Neural cell (in vitro differentiated cells): Measurements from ENCODE around the gene TXNIP. TPM values are rescaled to one million over a fixed set of nuclear protein-coding genes. Genes with fewer than 3 reads are reported as not detected.

Experiments
- H2AFZ ChIP-seq: fragments of 200-600, 300-800 bp; sonication (generic), shearing (Covaris generic); 2 replicates; pipeline ENCODE4 v1.6.0; 2014; ENCODE audit warnings: low read depth, mild to moderate bottlenecking, antibody characterized with exemption, low read length, moderate library complexity
- H3F3A ChIP-seq: fragments of 200-600 bp; shearing (Covaris generic); 2 replicates; pipeline ENCODE4 v1.6.1; 2016; ENCODE audit warnings: mild to moderate bottlenecking, moderate library complexity, mixed read lengths, antibody characterized with exemption, low read length; ENCODE audit not compliant: insufficient read depth, poor library complexity, severe bottlenecking
- H3K27ac ChIP-seq: fragments of 200-600, 300-800 bp; sonication (generic), shearing (Covaris generic); 2 replicates; pipeline ENCODE4 v1.5.1; 2014; ENCODE audit warnings: mild to moderate bottlenecking, low read length, moderate library complexity
- H3K27me3 ChIP-seq: fragments of 300-800, 200-600 bp; sonication (generic), shearing (Covaris generic); 2 replicates; pipeline ENCODE4 v1.6.0; 2014; ENCODE audit warnings: mild to moderate bottlenecking, low read depth, low read length, moderate library complexity; ENCODE audit not compliant: insufficient read depth
- H3K36me3 ChIP-seq: fragments of 300-800, 200-600 bp; sonication (generic), shearing (Covaris generic); 2 replicates; pipeline ENCODE4 v1.5.1; 2014; ENCODE audit warnings: mild to moderate bottlenecking, antibody characterized with exemption, low read length, moderate library complexity; ENCODE audit not compliant: insufficient read depth
- H3K4me2 ChIP-seq: fragments of 300-800, 200-600 bp; sonication (generic), shearing (Covaris generic); 2 replicates; pipeline ENCODE4 v1.6.0; 2014; ENCODE audit warnings: mild to moderate bottlenecking, low read length
- H3K4me3 ChIP-seq: fragments of 300-800, 200-600 bp; sonication (generic), shearing (Covaris generic); 2 replicates; pipeline ENCODE4 v1.5.1; 2014; ENCODE audit warnings: mild to moderate bottlenecking, low read length, moderate library complexity
- H3K79me2 ChIP-seq: fragments of 200-600 bp; shearing (Covaris generic); replicated peaks from 2 replicates; pipeline ENCODE4 v1.6.0; 2014; ENCODE audit warnings: mild to moderate bottlenecking, low read length, moderate library complexity; ENCODE audit not compliant: insufficient read depth
- H3K9ac ChIP-seq: fragments of 300-800, 200-600 bp; sonication (generic), shearing (Covaris generic); 2 replicates; pipeline ENCODE4 v1.6.1; 2016; ENCODE audit warnings: mild to moderate bottlenecking, low read length, mixed read lengths
- H3K9me2 ChIP-seq: fragments of 200-600 bp; shearing (Covaris generic); 2 replicates; pipeline ENCODE4 v1.6.1; 2016; ENCODE audit warnings: mild to moderate bottlenecking, low read length, mixed read lengths; ENCODE audit not compliant: insufficient read depth
- H3K9me3 ChIP-seq: fragments of 200-600, 300-800 bp; sonication (generic), shearing (Covaris generic); 2 replicates; pipeline ENCODE4 v1.6.1; 2016; ENCODE audit warnings: mild to moderate bottlenecking, mixed run types, low read length, moderate library complexity, mixed read lengths
- H4K20me1 ChIP-seq: fragments of 200-600 bp; shearing (Covaris generic); 2 replicates; pipeline ENCODE4 v1.6.1; 2016; ENCODE audit warnings: mild to moderate bottlenecking, mixed run types; ENCODE audit not compliant: insufficient read depth
- CTCF ChIP-seq: fragments of 450-650 bp; IDR thresholded peaks from 2 replicates; pipeline ENCODE4 v1.5.1; 2014; ENCODE audit warnings: antibody characterized with exemption, mild to moderate bottlenecking, moderate library complexity; ENCODE audit not compliant: poor library complexity, severe bottlenecking
- EP300 ChIP-seq: fragments of 450-650 bp; conservative IDR thresholded peaks from 2 replicates; pipeline ENCODE4 v1.6.1; 2014; ENCODE audit warnings: antibody characterized with exemption, mild to moderate bottlenecking, moderate library complexity; ENCODE audit not compliant: poor library complexity, severe bottlenecking
- EZH2 ChIP-seq: fragments of 200-600, 300-800 bp; shearing (Covaris generic), sonication (generic); IDR thresholded peaks from 2 replicates; pipeline ENCODE4 v1.6.1; 2014; ENCODE audit warnings: antibody characterized with exemption, low read length, borderline replicate concordance, mild to moderate bottlenecking; ENCODE audit not compliant: insufficient read depth, poor library complexity, severe bottlenecking
- MXI1 ChIP-seq: fragments of 450-650 bp; conservative IDR thresholded peaks from 2 replicates; pipeline ENCODE4 v1.6.1; 2014; ENCODE audit warnings: antibody characterized with exemption, mild to moderate bottlenecking; ENCODE audit not compliant: poor library complexity, severe bottlenecking
- POLR2AphosphoS5 ChIP-seq: IDR thresholded peaks from 2 replicates; pipeline ENCODE4 v1.6.1; 2012
- RAD21 ChIP-seq: fragments of 450-650 bp; conservative IDR thresholded peaks from 2 replicates; pipeline ENCODE4 v1.6.1; 2014; ENCODE audit warnings: antibody characterized with exemption, mild to moderate bottlenecking, moderate library complexity
- SMC3 ChIP-seq: fragments of 450-650 bp; conservative IDR thresholded peaks from 2 replicates; pipeline ENCODE4 v1.6.1; 2014; ENCODE audit warnings: antibody characterized with exemption, mild to moderate bottlenecking, moderate library complexity; ENCODE audit not compliant: poor library complexity
- TAF1 ChIP-seq: IDR thresholded peaks from 2 replicates; pipeline ENCODE4 v1.6.1; 2012; ENCODE audit warnings: low read depth
- polyA plus RNA-seq: library from polyadenylated mRNA; depleted of rRNA; stranded (reverse); fragments of >200 nt; gene quantifications from 2 replicates; pipeline ENCODE4 v1.2.3, GENCODE V29; 2014
- TF ChIP-seq, protein P1 (sequence below): IDR thresholded peaks from 2 replicates; pipeline ENCODE4 v1.6.1; 2012; ENCODE audit warnings: borderline replicate concordance

The TXNIP gene
- polyA plus RNA-seq, 1 donor from 2014 or later, result 140 TPM

DNA sequence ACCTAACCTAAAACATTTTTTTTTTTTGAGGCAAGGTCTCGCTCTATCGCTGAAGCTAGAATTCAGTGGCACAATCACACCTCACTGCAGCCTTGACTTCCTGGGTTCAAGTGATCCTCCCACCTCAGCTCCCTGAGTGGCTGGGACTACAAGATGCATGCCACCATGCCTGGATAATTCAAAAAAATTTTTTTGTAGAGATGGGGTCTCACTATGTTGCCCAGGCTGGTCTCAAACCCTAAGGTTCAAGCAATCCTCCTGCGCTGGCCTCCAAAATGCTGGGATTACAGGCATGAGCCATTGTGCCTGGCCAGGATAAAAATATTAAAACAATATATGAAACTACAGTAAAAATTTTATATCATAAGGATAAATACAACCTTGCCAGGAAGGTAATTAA, 43.5 kb downstream of the TXNIP start:
- Histone ChIP-seq H3K27ac (no peak overlapping the region), H4K20me1 (no peaks in the 10 kb centered on the region), H3K36me3 (no peaks in the 10 kb centered on the region), H3K9me2 (no peaks in the 10 kb centered on the region), H3K27me3 (no peaks in the 10 kb centered on the region), H3K4me2 (no peak overlapping the region), H3F3A (no peaks in the 10 kb centered on the region), H2AFZ (no peak overlapping the region), H3K9me3 (no peaks in the 10 kb centered on the region), H3K4me3 (no peak overlapping the region), H3K9ac (no peak overlapping the region), H3K79me2 (peaks cover 45% of the 10 kb centered on the region)
- TF ChIP-seq, protein P1, sequence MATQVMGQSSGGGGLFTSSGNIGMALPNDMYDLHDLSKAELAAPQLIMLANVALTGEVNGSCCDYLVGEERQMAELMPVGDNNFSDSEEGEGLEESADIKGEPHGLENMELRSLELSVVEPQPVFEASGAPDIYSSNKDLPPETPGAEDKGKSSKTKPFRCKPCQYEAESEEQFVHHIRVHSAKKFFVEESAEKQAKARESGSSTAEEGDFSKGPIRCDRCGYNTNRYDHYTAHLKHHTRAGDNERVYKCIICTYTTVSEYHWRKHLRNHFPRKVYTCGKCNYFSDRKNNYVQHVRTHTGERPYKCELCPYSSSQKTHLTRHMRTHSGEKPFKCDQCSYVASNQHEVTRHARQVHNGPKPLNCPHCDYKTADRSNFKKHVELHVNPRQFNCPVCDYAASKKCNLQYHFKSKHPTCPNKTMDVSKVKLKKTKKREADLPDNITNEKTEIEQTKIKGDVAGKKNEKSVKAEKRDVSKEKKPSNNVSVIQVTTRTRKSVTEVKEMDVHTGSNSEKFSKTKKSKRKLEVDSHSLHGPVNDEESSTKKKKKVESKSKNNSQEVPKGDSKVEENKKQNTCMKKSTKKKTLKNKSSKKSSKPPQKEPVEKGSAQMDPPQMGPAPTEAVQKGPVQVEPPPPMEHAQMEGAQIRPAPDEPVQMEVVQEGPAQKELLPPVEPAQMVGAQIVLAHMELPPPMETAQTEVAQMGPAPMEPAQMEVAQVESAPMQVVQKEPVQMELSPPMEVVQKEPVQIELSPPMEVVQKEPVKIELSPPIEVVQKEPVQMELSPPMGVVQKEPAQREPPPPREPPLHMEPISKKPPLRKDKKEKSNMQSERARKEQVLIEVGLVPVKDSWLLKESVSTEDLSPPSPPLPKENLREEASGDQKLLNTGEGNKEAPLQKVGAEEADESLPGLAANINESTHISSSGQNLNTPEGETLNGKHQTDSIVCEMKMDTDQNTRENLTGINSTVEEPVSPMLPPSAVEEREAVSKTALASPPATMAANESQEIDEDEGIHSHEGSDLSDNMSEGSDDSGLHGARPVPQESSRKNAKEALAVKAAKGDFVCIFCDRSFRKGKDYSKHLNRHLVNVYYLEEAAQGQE, result no peak
- no peak for TF ChIP-seq EP300
- no peak for TF ChIP-seq MXI1
- TF ChIP-seq TAF1, result no peak
- TF ChIP-seq SMC3, result no peak
- TF ChIP-seq RAD21, result no peak
- TF ChIP-seq CTCF, result no peak
- TF ChIP-seq EZH2, result no peak
- no peak for TF ChIP-seq POLR2AphosphoS5

GRCh38 chr1:145951526-145951925, 44.9 kb downstream of the TXNIP start:
- no peak overlapping the region for H3K9ac ChIP-seq
- no peaks in the 10 kb centered on the region for H3K9me2 ChIP-seq
- peaks cover 37% of the 10 kb centered on the region for H3K79me2 ChIP-seq
- H3K4me3 ChIP-seq, result no peak overlapping the region
- H3K4me2 ChIP-seq, result no peak overlapping the region
- TF ChIP-seq TAF1, result no peak
- TF ChIP-seq EP300, result no peak
- no peak for TF ChIP-seq SMC3
- TF ChIP-seq CTCF, result no peak
- no peak for TF ChIP-seq EZH2
- TF ChIP-seq POLR2AphosphoS5, result no peak
- no peak for TF ChIP-seq MXI1
- no peak for TF ChIP-seq RAD21
- TF ChIP-seq, protein P1, result no peak
- no peaks in the 10 kb centered on the region for H3K9me3 ChIP-seq
- no peaks in the 10 kb centered on the region for H3K36me3 ChIP-seq
- H3K27ac ChIP-seq, result peak overlapping the region; percentile 26
- no peak overlapping the region for H2AFZ ChIP-seq
- H3K27me3 ChIP-seq, result no peaks in the 10 kb centered on the region
- H3F3A ChIP-seq, result no peaks in the 10 kb centered on the region
- no peaks in the 10 kb centered on the region for H4K20me1 ChIP-seq
